Smooth muscle cell (in vitro differentiated cells): ENCODE data around the gene TCF12. TPM values are rescaled to one million over a fixed set of nuclear protein-coding genes. Genes with fewer than 3 reads are reported as not detected.
"Not testable (repeated sequence)": the region's sequence is repeated elsewhere in the genome, so short reads cannot be mapped to it uniquely, and the experiment has no call there.

Experiments used
- DNase-seq: peaks from one replicate; lab custom pipeline; 2025; ENCODE audit not compliant: unreplicated experiment; lab: John Stamatoyannopoulos, UW
- H2AFZ ChIP-seq: fragments of 200-600 bp; sonication (generic); 2 replicates; pipeline ENCODE4 v1.6.0; 2016; ENCODE audit warnings: antibody characterized with exemption, low read depth, mild to moderate bottlenecking
- H3F3A ChIP-seq: fragments of 200-600 bp; sonication (generic); 2 replicates; pipeline ENCODE4 v1.6.0; 2017; ENCODE audit warnings: antibody characterized with exemption, low read depth
- H3K27ac ChIP-seq: fragments of 200-600 bp; sonication (generic); 2 replicates; pipeline ENCODE4 v1.5.1; 2016; ENCODE audit warnings: low read depth, mild to moderate bottlenecking
- H3K27me3 ChIP-seq: fragments of 200-600 bp; sonication (generic); 2 replicates; pipeline ENCODE4 v1.6.1; 2016; ENCODE audit warnings: low read depth, mild to moderate bottlenecking
- H3K36me3 ChIP-seq: fragments of 200-600 bp; sonication (generic); 2 replicates; pipeline ENCODE4 v1.5.1; 2016; ENCODE audit warnings: low read depth
- H3K4me1 ChIP-seq: fragments of 200-600 bp; sonication (generic); 2 replicates; pipeline ENCODE4 v1.5.1; 2016; ENCODE audit warnings: low read depth
- H3K4me2 ChIP-seq: fragments of 200-600 bp; sonication (generic); 2 replicates; pipeline ENCODE4 v1.6.0; 2016; ENCODE audit warnings: mild to moderate bottlenecking
- H3K4me3 ChIP-seq: fragments of 200-600 bp; sonication (generic); 2 replicates; pipeline ENCODE4 v1.5.1; 2016; ENCODE audit warnings: mild to moderate bottlenecking
- H3K79me2 ChIP-seq: fragments of 200-600 bp; sonication (generic); 2 replicates; pipeline ENCODE4 v1.6.0; 2016; ENCODE audit warnings: low read depth, mild to moderate bottlenecking
- H3K9ac ChIP-seq: fragments of 200-600 bp; sonication (generic); 2 replicates; pipeline ENCODE4 v1.6.0; 2016; ENCODE audit warnings: low read depth
- H3K9me3 ChIP-seq: fragments of 200-600 bp; sonication (generic); replicated peaks from 2 replicates; pipeline ENCODE4 v1.5.1; 2016; ENCODE audit warnings: low read depth
- H4K20me1 ChIP-seq: fragments of 200-600 bp; sonication (generic); 2 replicates; pipeline ENCODE4 v1.6.0; 2016; ENCODE audit warnings: low read depth
- CTCF ChIP-seq: fragments of 200-600 bp; sonication (generic); IDR thresholded peaks from 2 replicates; pipeline ENCODE4 v1.5.1; 2017; ENCODE audit warnings: borderline replicate concordance, mild to moderate bottlenecking, antibody characterized with exemption; ENCODE audit not compliant: insufficient read depth, poor library complexity, severe bottlenecking
- WGBS: methylation state at CpG from one replicate; pipeline ENCODE4 v1.1.7; 2016; ENCODE audit warnings: low lambda C conversion rate; 5-methylcytosine and 5-hydroxymethylcytosine counted together
- polyA plus RNA-seq: library from polyadenylated mRNA; unstranded; fragments of >200 nt; fragmentation: Nextera tagmentation; extraction: Ambion mirVana; gene quantifications from 2 replicates; pipeline ENCODE4 v1.2.1, GENCODE V29; 2016
- total RNA-seq: library from RNA; depleted of rRNA; stranded (reverse); fragments of >200 nt; gene quantifications from 2 replicates; pipeline ENCODE4 v1.2.3, GENCODE V29; 2014

The TCF12 gene
- total and polyA plus RNA-seq, 2 experiments from 2014 or later, result 54.1 to 302 TPM

DNA sequence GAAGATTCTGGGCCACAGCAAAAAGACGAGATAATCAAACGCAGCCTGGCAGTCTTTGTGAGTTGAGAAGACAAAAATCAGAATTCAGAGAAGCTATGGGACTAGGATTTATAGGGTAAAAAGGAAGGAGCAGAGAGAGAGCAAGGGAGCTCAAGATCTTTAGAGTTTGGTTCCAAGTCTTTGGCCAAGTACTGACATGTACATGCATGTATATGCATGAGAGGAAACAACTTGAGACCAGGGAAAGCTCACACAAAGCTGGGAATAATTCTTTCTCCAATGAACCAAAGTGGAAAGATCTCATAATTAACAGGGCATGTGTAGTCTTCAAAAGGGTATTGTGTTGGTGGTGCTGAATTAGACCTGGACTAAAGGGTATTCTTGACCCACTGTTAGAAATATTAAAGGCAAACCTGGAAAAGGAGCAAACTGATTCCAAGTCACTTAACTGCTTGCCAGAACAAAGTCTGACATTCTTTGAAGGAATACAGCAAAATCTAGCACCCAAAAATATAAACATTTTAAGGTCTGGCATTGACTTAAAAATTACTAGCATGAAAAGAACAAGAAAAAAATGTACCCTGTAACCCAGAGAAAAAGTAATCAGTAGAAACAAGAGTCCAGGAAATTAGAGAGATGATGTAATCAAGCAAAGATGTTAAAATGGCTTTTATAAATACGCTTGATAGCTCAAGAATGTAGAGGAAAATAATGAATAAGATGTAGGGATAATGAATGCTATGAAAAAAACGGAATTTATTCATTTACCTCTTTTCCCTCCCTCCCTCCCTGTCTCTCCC, 231.8 kb downstream of the TCF12 start:
- Histone ChIP-seq H3K9ac (no peak overlapping the region), H3F3A (peaks cover 2% of the 10 kb centered on the region), H3K36me3 (peaks cover 4% of the 10 kb centered on the region), H4K20me1 (peaks cover 15% of the 10 kb centered on the region), H3K4me3 (no peak overlapping the region), H3K27ac (peak overlapping the region; percentile 37), H3K4me1 (peaks cover 12% of the 10 kb centered on the region), H2AFZ (no peak overlapping the region), H3K79me2 (peaks cover 18% of the 10 kb centered on the region), H3K27me3 (no peaks in the 10 kb centered on the region), H3K9me3 (peaks cover 5% of the 10 kb centered on the region), H3K4me2 (no peak overlapping the region)
- no peak for TF ChIP-seq CTCF
- 92% methylated on average over 4 of the region's 4 CpGs for WGBS
- DNase-seq, result no peak

GRCh38 chr15:57150866-57151203, 232.4 kb downstream of the TCF12 start:
- H3K4me2 ChIP-seq, H3K36me3 ChIP-seq: not testable (repeated sequence)

DNA sequence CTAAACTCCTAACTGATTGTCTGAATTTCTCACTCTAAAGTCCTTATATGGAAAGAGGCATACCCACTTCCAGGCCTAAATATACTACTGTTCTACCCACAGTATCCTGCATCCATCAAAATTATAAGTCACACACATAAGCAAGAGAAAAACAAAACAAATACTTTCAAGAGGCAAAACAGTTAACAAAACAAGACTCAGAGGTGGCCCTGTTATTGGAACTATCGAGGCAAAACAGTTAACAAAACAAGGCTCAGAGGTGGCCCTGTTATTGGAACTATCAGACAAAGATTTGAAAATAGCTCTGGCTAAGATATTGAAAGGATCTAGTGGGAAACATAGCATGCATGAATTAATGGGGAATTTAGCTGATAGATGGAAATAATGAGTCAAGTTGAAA, 233.7 kb downstream of the TCF12 start:
- WGBS, result 93% methylated on average over 1 of the region's 1 CpG
- H3K36me3 ChIP-seq, result peaks cover 4% of the 10 kb centered on the region
- TF ChIP-seq CTCF, result no peak
- peaks cover 2% of the 10 kb centered on the region for H3F3A ChIP-seq
- H3K4me2 ChIP-seq, result no peak overlapping the region
- peaks cover 4% of the 10 kb centered on the region for H4K20me1 ChIP-seq
- no peak overlapping the region for H3K9ac ChIP-seq
- H3K79me2 ChIP-seq, result peaks cover 18% of the 10 kb centered on the region
- no peak overlapping the region for H2AFZ ChIP-seq
- H3K9me3 ChIP-seq, result peaks cover 5% of the 10 kb centered on the region
- no peaks in the 10 kb centered on the region for H3K27me3 ChIP-seq
- H3K4me1 ChIP-seq, result peaks cover under 1% of the 10 kb centered on the region
- no peak overlapping the region for H3K27ac ChIP-seq
- no peak overlapping the region for H3K4me3 ChIP-seq
- no peak for DNase-seq

More at GRCh38 chr15:57150866-57151203, 232.4 kb downstream of the TCF12 start:
- not testable (repeated sequence) for H2AFZ ChIP-seq, DNase-seq, H3K27me3 ChIP-seq, H3K9ac ChIP-seq, H3F3A ChIP-seq, H3K4me3 ChIP-seq, H3K9me3 ChIP-seq, H3K27ac ChIP-seq
- Histone ChIP-seq H4K20me1 (peaks cover 10% of the 10 kb centered on the region), H3K4me1 (peaks cover 12% of the 10 kb centered on the region), H3K79me2 (peaks cover 18% of the 10 kb centered on the region)
- WGBS, result 100% methylated on average over 1 of the region's 1 CpG

GRCh38 chr15:57152666-57153539, 234.5 kb downstream of the TCF12 start:
- 63% methylated on average over 3 of the region's 3 CpGs for WGBS
- Histone ChIP-seq H3K36me3 (peaks cover 4% of the 10 kb centered on the region), H3K4me2 (no peak overlapping the region), H3F3A (peaks cover 2% of the 10 kb centered on the region), H3K4me3 (no peak overlapping the region), H3K4me1 (no peaks in the 10 kb centered on the region), H3K27me3 (no peaks in the 10 kb centered on the region), H3K79me2 (peaks cover 12% of the 10 kb centered on the region), H2AFZ (no peak overlapping the region), H3K9me3 (peaks cover 5% of the 10 kb centered on the region), H3K9ac (no peak overlapping the region), H3K27ac (peak overlapping the region; percentile 9), H4K20me1 (peaks cover 5% of the 10 kb centered on the region)
- DNase-seq, result no peak
- no peak for TF ChIP-seq CTCF
